Measurements from ENCODE around the gene PTTG1IP. TPM values are rescaled to one million over a fixed set of nuclear protein-coding genes. Genes with fewer than 3 reads are reported as not detected.

PTTG1IP gene, protein sequence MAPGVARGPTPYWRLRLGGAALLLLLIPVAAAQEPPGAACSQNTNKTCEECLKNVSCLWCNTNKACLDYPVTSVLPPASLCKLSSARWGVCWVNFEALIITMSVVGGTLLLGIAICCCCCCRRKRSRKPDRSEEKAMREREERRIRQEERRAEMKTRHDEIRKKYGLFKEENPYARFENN
- total RNA-seq, result 220 and 298 TPM in 2 replicates

GRCh38 chr21:44873356-44874239, at the start of gene PTTG1IP:
PTTG1IP (minus strand) TSS chr21:44873690; CDS start chr21:44873616, 74 bp downstream.

DNA sequence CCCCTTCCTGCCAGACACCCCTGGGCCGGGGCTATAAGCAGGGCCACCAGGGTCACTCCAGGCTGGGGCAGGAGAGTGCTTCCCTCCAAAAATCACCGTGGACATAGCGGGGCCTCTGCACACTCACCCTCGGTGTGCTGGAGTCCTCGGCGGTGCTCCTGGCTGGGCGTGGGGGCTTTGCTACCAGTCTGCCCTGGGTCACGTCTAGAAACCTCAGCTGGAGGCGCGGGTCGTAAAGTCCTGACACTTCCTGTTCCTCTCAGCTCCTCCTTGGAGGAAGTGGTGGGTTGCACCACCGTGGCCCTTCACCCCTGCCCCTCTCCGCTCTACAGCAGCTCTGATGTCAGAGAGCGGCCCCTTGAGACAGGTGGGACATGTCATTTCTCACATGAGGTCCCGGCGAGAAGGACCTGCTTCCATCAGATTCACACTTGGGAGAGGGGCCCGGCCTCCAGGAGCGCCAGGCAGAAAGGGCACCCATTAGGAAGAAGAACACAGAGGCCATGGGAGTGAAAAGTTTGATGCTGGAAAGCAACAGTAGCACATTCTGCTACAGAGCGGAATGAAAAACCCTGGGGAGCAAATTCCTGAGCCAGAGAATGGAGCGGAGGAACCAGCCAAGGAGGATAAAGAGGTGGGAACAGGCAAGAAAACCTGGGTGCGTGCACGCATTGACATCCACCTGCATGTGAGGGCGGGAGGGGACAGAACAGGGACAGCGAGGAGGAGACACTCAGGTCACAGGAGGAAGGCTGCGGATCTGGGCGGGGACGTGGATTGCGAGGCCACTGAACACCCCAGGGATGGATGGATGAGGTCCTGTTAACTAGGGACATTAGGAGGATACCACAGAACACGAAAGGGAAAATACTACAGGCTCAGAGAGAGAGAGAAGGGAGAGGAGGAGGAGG, 47.5 kb upstream of the PTTG1IP start, which contains the start of gene ITGB2:
ITGB2 (minus strand) TSS at position 206 of the 911 bp plus-strand sequence. CDS start 10,117 bp downstream, outside the sequence.

GRCh38 chr21:44817914-44818639, 55.4 kb downstream of the PTTG1IP start, which contains the start of gene SUMO3:
SUMO3 (minus strand) TSS chr21:44818062; CDS start chr21:44817968, 94 bp downstream.

DNA sequence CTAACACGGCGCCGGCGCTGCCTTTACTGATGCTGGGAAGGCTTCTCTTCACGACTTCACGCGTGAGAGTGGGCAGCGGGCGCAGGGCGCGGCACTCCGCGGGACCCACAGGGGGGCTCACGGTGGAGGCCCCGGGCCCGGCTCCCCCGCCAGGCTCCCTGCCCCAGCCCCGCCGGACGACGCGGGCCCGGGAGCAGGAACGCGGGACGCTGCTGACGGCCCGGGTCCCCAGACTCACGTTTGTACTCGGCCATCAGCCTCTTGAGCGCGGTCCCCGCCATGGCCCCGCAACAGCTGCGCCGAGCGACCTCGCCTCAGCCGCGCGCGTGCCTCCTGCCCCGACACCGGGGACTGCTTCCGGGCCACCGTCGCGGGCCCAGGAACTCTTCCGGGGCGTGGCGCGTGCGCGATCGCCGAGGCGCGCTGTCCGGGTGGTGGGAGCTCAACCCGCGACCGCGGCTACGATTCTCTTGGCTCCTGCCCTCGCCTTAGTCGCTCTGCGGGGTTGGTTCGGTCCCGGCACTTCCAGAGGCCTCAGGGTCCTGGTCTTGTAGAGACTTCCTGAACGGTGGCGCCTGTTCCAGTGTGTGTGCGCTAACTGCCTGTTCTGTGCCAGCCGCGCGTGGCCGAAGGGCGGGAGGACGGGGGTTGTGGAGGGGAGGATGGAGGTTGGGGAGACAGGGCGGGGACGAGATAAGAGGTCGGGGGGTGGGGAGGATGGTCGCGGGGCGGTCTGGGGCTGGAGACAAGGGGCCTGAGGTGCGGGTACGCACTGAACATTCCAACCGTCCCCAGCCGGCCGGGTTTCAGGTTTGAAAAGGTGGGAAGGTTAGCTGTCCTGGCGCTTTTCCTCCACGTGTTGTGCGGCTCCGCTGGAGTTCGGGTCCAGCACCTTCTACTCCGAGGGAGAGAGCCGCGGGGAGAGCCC, 71.8 kb downstream of the PTTG1IP start, which contains the start of gene UBE2G2:
UBE2G2 (minus strand) TSS at position 353 of the 928 bp plus-strand sequence; CDS start at position 281, 72 bp downstream.

Other genes with a start within 250 kb of the PTTG1IP start
- gene KRTAP10-9, start 246.6 kb downstream of the PTTG1IP start, total RNA-seq, result not detected in 2 replicates
- not detected in 2 replicates for gene KRTAP10-10, start 236.3 kb downstream of the PTTG1IP start, total RNA-seq
- not detected in 2 replicates for gene KRTAP10-11, start 227.3 kb downstream of the PTTG1IP start, total RNA-seq
- gene KRTAP12-4, start 219.0 kb downstream of the PTTG1IP start, total RNA-seq, result not detected in 2 replicates
- gene KRTAP12-3, start 215.8 kb downstream of the PTTG1IP start, total RNA-seq, result not detected in 2 replicates
- not detected in 2 replicates for gene KRTAP12-2, start 206.8 kb downstream of the PTTG1IP start, total RNA-seq
- gene KRTAP12-1, start 191.5 kb downstream of the PTTG1IP start, total RNA-seq, result not detected in 2 replicates
- not detected in 2 replicates for gene KRTAP10-12, start 176.5 kb downstream of the PTTG1IP start, total RNA-seq
- gene TSPEAR, start 162.1 kb downstream of the PTTG1IP start, total RNA-seq, result not detected in 2 replicates
- 63.7 and 71.1 TPM in 2 replicates for gene UBE2G2, start 71.9 kb downstream of the PTTG1IP start, total RNA-seq
- gene SUMO3, start 55.6 kb downstream of the PTTG1IP start, total RNA-seq, result 60.6 and 98.2 TPM in 2 replicates
- 0.38 and 0.56 TPM in 2 replicates for gene ITGB2, start 47.2 kb upstream of the PTTG1IP start, total RNA-seq
- 6.5 and 30.1 TPM in 2 replicates for gene SLX9, start 66.3 kb upstream of the PTTG1IP start, total RNA-seq
- 6.1 and 7.9 TPM in 2 replicates for gene ADARB1, start 200.9 kb upstream of the PTTG1IP start, total RNA-seq